ENCODE results near the gene MYOZ2.
A peak's percentile ranks its signal among the peaks of the same experiment; 100 is the strongest.

MYOZ2 gene

GRCh38 chr4:119197772-119198212 is 62.2 kb downstream of the MYOZ2 start:
- no peak for DNase-seq (ENCODE audit: low read depth in 2 of 2)

- no peak for DNase-seq (ENCODE audit: low read depth in 2 of 2)
Observed at GRCh38 chr4:119204916-119205315, 69.3 kb downstream of the MYOZ2 start.

GRCh38 chr4:119205690-119206089 is 70.1 kb downstream of the MYOZ2 start:
- no peak for DNase-seq (ENCODE audit: low read depth in 2 of 2)

GRCh38 chr4:119206178-119206577 is 70.5 kb downstream of the MYOZ2 start:
- no peak for DNase-seq (ENCODE audit: low read depth in 2 of 2)

GRCh38 chr4:119207051-119207450 is 71.4 kb downstream of the MYOZ2 start:
- DNase-seq (ENCODE audit: low read depth in 2 of 2): no peak

GRCh38 chr4:119209077-119209476 is 73.4 kb downstream of the MYOZ2 start:
- peak; percentile 13 to 36 for DNase-seq (ENCODE audit: low read depth in 2 of 2)

- no peak for DNase-seq (ENCODE audit: low read depth in 2 of 2)
Observed at GRCh38 chr4:119209586-119209985, 74.0 kb downstream of the MYOZ2 start.

GRCh38 chr4:119210775-119211174 is 75.1 kb downstream of the MYOZ2 start:
- DNase-seq (ENCODE audit: low read depth in 2 of 2): no peak

GRCh38 chr4:119211867-119212233 is 76.2 kb downstream of the MYOZ2 start:
- no peak for DNase-seq (ENCODE audit: low read depth in 2 of 2)

GRCh38 chr4:119212234-119212963 is 76.8 kb downstream of the MYOZ2 start, which contains the start of gene USP53:
USP53 (plus strand) TSS chr4:119212713; CDS start chr4:119239760, 27,047 bp downstream.
- peak; percentile 97 for DNase-seq (ENCODE audit: low read depth in 2 of 2)

GRCh38 chr4:119212964-119213606 is 77.5 kb downstream of the MYOZ2 start:
- peak; percentile 41 to 59 for DNase-seq (ENCODE audit: low read depth in 2 of 2)

GRCh38 chr4:119218093-119218492 is 82.5 kb downstream of the MYOZ2 start:
- DNase-seq (ENCODE audit: low read depth in 2 of 2): no peak

- DNase-seq (ENCODE audit: low read depth in 2 of 2): no peak
Observed at GRCh38 chr4:119221412-119221811, 85.8 kb downstream of the MYOZ2 start.

GRCh38 chr4:119227690-119228089 is 92.1 kb downstream of the MYOZ2 start:
- no peak for DNase-seq (ENCODE audit: low read depth in 2 of 2)

GRCh38 chr4:119228406-119228805 is 92.8 kb downstream of the MYOZ2 start:
- DNase-seq (ENCODE audit: low read depth in 2 of 2): no peak

- no peak for DNase-seq (ENCODE audit: low read depth in 2 of 2)
Observed at GRCh38 chr4:119229908-119230687, 94.5 kb downstream of the MYOZ2 start.

- DNase-seq (ENCODE audit: low read depth in 2 of 2): no peak
Observed at GRCh38 chr4:119231491-119231890, 95.9 kb downstream of the MYOZ2 start.

- no peak for DNase-seq (ENCODE audit: low read depth in 2 of 2)
Observed at GRCh38 chr4:119232286-119232685, 96.7 kb downstream of the MYOZ2 start.

- no peak for DNase-seq (ENCODE audit: low read depth in 2 of 2)
Observed at GRCh38 chr4:119233191-119233590, 97.6 kb downstream of the MYOZ2 start.

GRCh38 chr4:119233750-119234149 is 98.1 kb downstream of the MYOZ2 start:
- DNase-seq (ENCODE audit: low read depth in 2 of 2): no peak

- DNase-seq (ENCODE audit: low read depth in 2 of 2): no peak
Observed at GRCh38 chr4:119237201-119237600, 101.6 kb downstream of the MYOZ2 start.
